Osteoblast (primary cell): ENCODE results near the gene KLF6. TPM values are rescaled to one million over a fixed set of nuclear protein-coding genes. Genes with fewer than 3 reads are reported as not detected.

Source experiments
- DNase-seq: peaks from one replicate; pipeline ENCODE4 v3.0.0; 2011; ENCODE audit warnings: low spot score, mixed read lengths; ENCODE audit not compliant: insufficient read length; ENCODE audit errors: missing footprints
- H2AFZ ChIP-seq: 2 replicates; pipeline ENCODE4 v1.6.0; 2011; ENCODE audit warnings: mild to moderate bottlenecking, low read length
- H3K27ac ChIP-seq: 2 replicates; pipeline ENCODE4 v1.5.1; 2011; ENCODE audit warnings: mild to moderate bottlenecking, low read depth, low read length, moderate library complexity
- H3K27me3 ChIP-seq: 2 replicates; pipeline ENCODE4 v1.6.0; 2012; ENCODE audit warnings: mild to moderate bottlenecking, control low read depth, inconsistent platforms, low read length, moderate library complexity; ENCODE audit not compliant: insufficient read depth
- H3K36me3 ChIP-seq: 2 replicates; pipeline ENCODE4 v1.5.1; 2011; ENCODE audit warnings: mild to moderate bottlenecking, low read length, control low read depth, moderate library complexity; ENCODE audit not compliant: insufficient read depth
- H3K4me1 ChIP-seq: 2 replicates; pipeline ENCODE4 v1.5.1; 2011; ENCODE audit warnings: mild to moderate bottlenecking, low read length, control low read depth, moderate library complexity; ENCODE audit not compliant: insufficient read depth
- H3K4me2 ChIP-seq: 2 replicates; pipeline ENCODE4 v1.6.0; 2011; ENCODE audit warnings: mild to moderate bottlenecking, low read length; ENCODE audit not compliant: insufficient read depth
- H3K4me3 ChIP-seq: fragments of 200-600 bp; sonication (generic); 3 replicates; pipeline ENCODE4 v1.5.1; 2012; ENCODE audit warnings: mild to moderate bottlenecking, low read length, inconsistent platforms; ENCODE audit not compliant: insufficient read depth
- H3K79me2 ChIP-seq: 2 replicates; pipeline ENCODE4 v1.6.0; 2012; ENCODE audit warnings: mild to moderate bottlenecking, low read length, control low read depth, inconsistent platforms; ENCODE audit not compliant: insufficient read depth
- H3K9me3 ChIP-seq: 2 replicates; pipeline ENCODE4 v1.5.1; 2011; ENCODE audit warnings: low read depth, low read length, control low read depth
- H4K20me1 ChIP-seq: 2 replicates; pipeline ENCODE4 v1.6.0; 2012; ENCODE audit warnings: mild to moderate bottlenecking, low read length, control low read depth; ENCODE audit not compliant: insufficient read depth
- total RNA-seq: library from RNA; depleted of rRNA; stranded (reverse); fragments of >200 nt; gene quantifications from 2 replicates; pipeline ENCODE4 v1.2.3, GENCODE V29; 2012
- TF ChIP-seq, protein P1 (sequence below): IDR thresholded peaks from 2 replicates; pipeline ENCODE4 v1.5.1; 2011; ENCODE audit warnings: mild to moderate bottlenecking, low read depth, low read length, moderate library complexity; ENCODE audit errors: extremely low read depth

KLF6 gene
- total RNA-seq, 1 donor = 52.1 TPM

GRCh38 chr10:3808689-3809199, 23.7 kb upstream of the KLF6 start:
- H3K4me3 ChIP-seq = no peak overlapping the region
- peaks cover 4% of the 10 kb centered on the region for H3K79me2 ChIP-seq
- no peak overlapping the region for H3K27ac ChIP-seq
- TF ChIP-seq, protein P1, sequence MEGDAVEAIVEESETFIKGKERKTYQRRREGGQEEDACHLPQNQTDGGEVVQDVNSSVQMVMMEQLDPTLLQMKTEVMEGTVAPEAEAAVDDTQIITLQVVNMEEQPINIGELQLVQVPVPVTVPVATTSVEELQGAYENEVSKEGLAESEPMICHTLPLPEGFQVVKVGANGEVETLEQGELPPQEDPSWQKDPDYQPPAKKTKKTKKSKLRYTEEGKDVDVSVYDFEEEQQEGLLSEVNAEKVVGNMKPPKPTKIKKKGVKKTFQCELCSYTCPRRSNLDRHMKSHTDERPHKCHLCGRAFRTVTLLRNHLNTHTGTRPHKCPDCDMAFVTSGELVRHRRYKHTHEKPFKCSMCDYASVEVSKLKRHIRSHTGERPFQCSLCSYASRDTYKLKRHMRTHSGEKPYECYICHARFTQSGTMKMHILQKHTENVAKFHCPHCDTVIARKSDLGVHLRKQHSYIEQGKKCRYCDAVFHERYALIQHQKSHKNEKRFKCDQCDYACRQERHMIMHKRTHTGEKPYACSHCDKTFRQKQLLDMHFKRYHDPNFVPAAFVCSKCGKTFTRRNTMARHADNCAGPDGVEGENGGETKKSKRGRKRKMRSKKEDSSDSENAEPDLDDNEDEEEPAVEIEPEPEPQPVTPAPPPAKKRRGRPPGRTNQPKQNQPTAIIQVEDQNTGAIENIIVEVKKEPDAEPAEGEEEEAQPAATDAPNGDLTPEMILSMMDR = no peak
- no peaks in the 10 kb centered on the region for H3K36me3 ChIP-seq
- H3K4me2 ChIP-seq = no peak overlapping the region
- no peaks in the 10 kb centered on the region for H3K9me3 ChIP-seq
- H3K4me1 ChIP-seq = peaks cover 74% of the 10 kb centered on the region
- no peak overlapping the region for H2AFZ ChIP-seq
- DNase-seq = no peak
- no peaks in the 10 kb centered on the region for H4K20me1 ChIP-seq
- no peaks in the 10 kb centered on the region for H3K27me3 ChIP-seq

DNA sequence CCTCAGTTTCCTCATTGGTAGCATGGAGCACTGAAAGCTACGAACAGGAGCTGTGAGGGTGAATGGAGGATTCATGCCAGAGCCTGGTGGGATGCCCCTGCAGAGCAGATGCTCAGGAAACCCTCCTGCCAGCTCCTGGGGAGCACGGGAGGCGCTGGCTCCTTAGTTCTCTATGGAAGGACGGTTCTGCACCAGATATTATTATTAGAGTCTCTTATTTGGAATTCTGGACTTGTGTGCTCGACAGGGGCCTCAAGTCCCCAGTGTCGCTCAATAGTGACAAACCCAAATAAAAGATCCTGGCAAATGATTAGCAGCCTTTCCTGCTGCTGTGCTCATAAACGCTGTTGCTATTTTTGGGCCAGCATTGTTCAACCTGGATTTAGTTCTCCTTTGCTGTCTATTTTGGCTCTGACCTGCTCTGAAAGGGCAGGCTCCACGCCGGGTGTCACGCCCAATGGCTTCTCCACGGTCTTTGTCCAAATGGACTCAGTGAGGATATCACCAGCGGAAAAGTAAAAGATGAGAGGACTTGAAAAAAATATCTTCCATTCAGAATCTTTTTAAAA, 23.0 kb upstream of the KLF6 start:
- Histone ChIP-seq H3K4me2 (no peak overlapping the region), H4K20me1 (no peaks in the 10 kb centered on the region), H3K27ac (peak overlapping the region; percentile 96), H3K79me2 (peaks cover 4% of the 10 kb centered on the region), H2AFZ (no peak overlapping the region), H3K27me3 (no peaks in the 10 kb centered on the region), H3K36me3 (no peaks in the 10 kb centered on the region), H3K4me3 (no peak overlapping the region), H3K9me3 (no peaks in the 10 kb centered on the region), H3K4me1 (peaks cover 73% of the 10 kb centered on the region)
- TF ChIP-seq, protein P1 = no peak
- no peak for DNase-seq

DNA sequence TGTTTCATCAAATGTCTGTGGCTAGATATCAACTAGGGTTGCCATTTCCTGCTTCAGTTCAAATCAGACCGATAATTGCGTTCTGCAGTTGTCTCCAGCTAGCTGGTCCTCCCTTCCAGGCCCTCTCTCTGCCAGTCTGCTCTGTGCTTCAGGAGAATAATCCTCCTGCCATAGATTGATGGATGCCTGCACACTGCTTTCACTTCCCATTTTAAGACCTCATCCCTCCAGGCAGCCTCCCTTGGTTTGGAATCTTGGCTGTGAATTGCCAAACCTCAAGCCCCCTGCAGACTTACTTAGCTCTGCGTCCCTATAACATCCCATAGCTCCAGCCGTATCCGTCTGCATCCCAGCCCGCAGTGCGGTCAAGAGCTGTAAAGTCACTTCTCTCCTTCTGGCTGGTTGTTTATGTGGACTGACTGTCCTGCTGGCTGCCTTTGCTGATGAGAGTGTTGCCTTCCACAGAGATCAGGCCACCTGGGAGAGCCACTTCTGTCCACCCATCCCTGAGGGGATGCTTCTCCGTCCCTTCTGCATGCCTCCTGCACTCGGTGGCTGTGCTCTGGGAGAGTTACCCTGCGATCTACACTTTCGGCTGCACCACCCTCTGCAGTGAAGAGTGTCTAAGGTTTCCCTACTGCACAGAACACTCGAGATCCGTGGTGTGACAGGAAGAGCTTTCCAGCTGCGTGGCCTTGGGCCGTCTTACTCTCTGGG, 22.4 kb upstream of the KLF6 start:
- no peak overlapping the region for H2AFZ ChIP-seq
- TF ChIP-seq, protein P1 = no peak
- no peaks in the 10 kb centered on the region for H4K20me1 ChIP-seq
- H3K27me3 ChIP-seq = no peaks in the 10 kb centered on the region
- H3K27ac ChIP-seq = peak overlapping the region; percentile 96
- peaks cover 71% of the 10 kb centered on the region for H3K4me1 ChIP-seq
- peak overlapping the region; percentile 7 for H3K4me3 ChIP-seq
- H3K4me2 ChIP-seq = peak overlapping the region; percentile 74
- no peaks in the 10 kb centered on the region for H3K9me3 ChIP-seq
- no peak for DNase-seq
- no peaks in the 10 kb centered on the region for H3K36me3 ChIP-seq
- H3K79me2 ChIP-seq = peaks cover 4% of the 10 kb centered on the region

DNA sequence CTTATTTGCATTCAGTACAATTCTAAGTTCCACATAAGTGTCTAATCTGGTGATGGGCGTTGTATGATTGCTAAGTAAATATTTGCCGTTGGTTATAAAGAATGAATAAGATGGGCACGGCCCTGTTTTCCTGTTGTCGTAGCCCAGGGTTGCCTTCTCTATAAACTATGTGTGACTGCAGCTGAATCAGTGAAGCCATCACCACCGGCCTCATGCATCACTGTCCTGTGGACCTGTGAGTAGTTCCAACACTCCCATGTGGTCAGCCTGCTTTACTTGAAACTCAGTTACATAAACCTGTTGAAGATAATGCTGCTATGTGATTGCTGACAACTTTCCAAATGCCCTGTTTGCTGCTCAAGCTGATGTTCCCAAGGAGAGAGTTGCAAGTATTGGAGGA, 21.6 kb upstream of the KLF6 start:
- Histone ChIP-seq H3K27me3 (no peaks in the 10 kb centered on the region), H3K36me3 (no peaks in the 10 kb centered on the region), H3K4me3 (peak overlapping the region; percentile 56), H3K4me1 (peaks cover 65% of the 10 kb centered on the region), H4K20me1 (no peaks in the 10 kb centered on the region), H3K4me2 (peak overlapping the region; percentile 74), H3K9me3 (no peaks in the 10 kb centered on the region), H3K27ac (peak overlapping the region; percentile 96), H3K79me2 (peaks cover 4% of the 10 kb centered on the region), H2AFZ (no peak overlapping the region)
- TF ChIP-seq, protein P1 = no peak
- no peak for DNase-seq
